Omental fat pad (tissue), 4 donors: ENCODE results near the gene SMG6. TPM values are rescaled to one million over a fixed set of nuclear protein-coding genes. Genes with fewer than 3 reads are reported as not detected.

Experiments used
- ATAC-seq: fragments of 150-250 bp; one replicate; pipeline ENCODE4 v1.9.1; 2016; ENCODE audit warnings: mild to moderate bottlenecking, moderate library complexity; ENCODE audit not compliant: low FRiP score
- DNase-seq: peaks from one replicate; pipeline ENCODE4 v3.0.0-alpha.2; 2019; ENCODE audit warnings: low spot score
- total RNA-seq, 4 donors: library from RNA; depleted of rRNA; stranded (reverse); fragments of >200 nt; gene quantifications; one replicate each; pipeline ENCODE4 v1.1.0, GENCODE V29; 2016
- TF ChIP-seq, protein P1 (sequence below), 3 donors: fragments of 450-650 bp; IDR thresholded peaks; one replicate each; pipeline ENCODE4 v1.5.1; 2016 to 2017; ENCODE audit warnings: antibody characterized with exemption in 3 of 3, mild to moderate bottlenecking in 3 of 3, moderate library complexity in 2 of 3

The SMG6 gene
- total RNA-seq, 4 donors from 2014 or later: 19.1 to 36.1 (median 25.1) TPM

- TF ChIP-seq, protein P1, sequence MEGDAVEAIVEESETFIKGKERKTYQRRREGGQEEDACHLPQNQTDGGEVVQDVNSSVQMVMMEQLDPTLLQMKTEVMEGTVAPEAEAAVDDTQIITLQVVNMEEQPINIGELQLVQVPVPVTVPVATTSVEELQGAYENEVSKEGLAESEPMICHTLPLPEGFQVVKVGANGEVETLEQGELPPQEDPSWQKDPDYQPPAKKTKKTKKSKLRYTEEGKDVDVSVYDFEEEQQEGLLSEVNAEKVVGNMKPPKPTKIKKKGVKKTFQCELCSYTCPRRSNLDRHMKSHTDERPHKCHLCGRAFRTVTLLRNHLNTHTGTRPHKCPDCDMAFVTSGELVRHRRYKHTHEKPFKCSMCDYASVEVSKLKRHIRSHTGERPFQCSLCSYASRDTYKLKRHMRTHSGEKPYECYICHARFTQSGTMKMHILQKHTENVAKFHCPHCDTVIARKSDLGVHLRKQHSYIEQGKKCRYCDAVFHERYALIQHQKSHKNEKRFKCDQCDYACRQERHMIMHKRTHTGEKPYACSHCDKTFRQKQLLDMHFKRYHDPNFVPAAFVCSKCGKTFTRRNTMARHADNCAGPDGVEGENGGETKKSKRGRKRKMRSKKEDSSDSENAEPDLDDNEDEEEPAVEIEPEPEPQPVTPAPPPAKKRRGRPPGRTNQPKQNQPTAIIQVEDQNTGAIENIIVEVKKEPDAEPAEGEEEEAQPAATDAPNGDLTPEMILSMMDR (IDR thresholded peaks at IDR 0.05): no peak
- ATAC-seq (peak; percentile 71), DNase-seq (no peak)
These were observed 63.6 kb downstream of the SMG6 start for GRCh38 chr17:2239882-2240430.

GRCh38 chr17:2239170-2239551, 64.4 kb downstream of the SMG6 start:
- ATAC-seq (no peak), DNase-seq (no peak)
- TF ChIP-seq, protein P1 (IDR thresholded peaks at IDR 0.05): no peak

DNA sequence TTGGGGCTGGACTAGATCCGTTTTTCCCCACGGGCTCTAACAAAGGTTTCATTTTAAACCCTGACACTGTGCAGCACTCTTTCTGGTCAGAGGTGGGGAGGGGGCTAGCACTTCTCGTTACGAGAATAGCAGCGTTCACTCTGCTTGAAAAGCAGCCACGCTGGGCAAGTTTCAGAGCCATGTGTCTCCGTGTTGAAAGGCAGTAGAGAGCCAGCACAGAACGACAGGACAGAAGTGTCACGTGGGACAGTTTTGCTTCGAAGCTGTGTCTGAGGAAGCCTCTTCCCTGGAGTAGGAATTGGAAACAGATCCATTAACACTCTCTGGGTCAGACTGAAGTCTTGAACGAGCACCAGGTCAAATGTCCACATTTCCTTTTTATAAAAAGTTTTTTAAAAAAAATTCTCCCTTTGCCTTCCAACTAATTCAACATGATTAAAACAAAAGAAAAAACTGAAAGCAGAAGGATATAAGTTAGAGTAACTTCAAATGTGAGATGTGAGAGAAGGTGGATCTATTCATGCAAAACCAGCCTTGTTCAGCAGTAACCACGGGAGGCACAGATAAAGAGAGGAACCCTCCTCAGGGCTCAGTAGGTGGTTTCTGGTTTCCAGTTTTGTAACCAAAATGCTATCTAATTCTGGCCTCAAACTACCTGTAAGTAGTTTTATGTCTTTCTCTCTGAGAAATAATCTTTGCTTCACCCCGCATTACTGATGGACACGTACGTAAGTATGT, 65.0 kb downstream of the SMG6 start:
- ATAC-seq (no peak), DNase-seq (no peak)
- TF ChIP-seq, protein P1 (IDR thresholded peaks at IDR 0.05): no peak

DNA sequence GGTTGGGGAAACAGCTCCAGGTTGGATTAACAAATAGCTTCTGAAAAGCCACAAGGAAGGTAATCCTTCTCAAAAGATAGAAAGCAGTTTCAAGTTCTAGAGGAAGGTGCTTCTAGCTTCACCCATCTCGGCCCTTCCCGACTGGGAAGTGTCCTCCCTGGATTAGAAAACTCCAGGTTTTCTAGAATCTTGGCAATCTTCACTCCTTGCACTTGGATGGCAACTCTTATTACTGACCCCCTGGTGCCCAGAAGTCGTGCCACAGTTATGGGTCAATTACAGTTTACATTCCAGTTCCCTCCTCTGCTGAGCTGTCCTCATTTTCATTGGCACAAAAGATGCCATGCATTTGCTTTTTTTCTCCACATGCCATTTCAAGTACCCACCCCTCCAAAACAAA, 65.6 kb downstream of the SMG6 start:
- TF ChIP-seq, protein P1 (IDR thresholded peaks at IDR 0.05): no peak
- DNase-seq (no peak), ATAC-seq (no peak)

DNA sequence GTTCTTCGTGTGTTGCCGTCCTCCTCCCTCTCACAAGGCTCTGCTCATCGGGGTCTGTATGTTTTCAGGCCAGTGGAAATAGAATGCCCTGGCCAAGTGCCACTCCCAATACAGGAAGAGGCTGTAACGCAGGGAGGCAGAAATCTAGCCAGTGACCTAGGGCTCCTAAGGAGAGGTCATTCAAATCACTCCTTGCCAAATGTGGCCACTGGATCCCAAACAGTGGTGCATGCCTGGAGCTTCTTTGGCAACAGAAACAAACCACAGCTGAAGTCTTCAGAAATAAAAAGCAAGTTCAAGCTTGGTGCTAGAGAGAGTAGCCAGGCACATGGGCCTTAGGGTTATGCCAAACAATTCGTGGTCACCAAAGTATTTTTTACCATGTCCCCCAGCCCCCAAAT, 66.1 kb downstream of the SMG6 start:
- ATAC-seq: peak; percentile 3
- no peak for DNase-seq
- TF ChIP-seq, protein P1 (IDR thresholded peaks at IDR 0.05): no peak

DNA sequence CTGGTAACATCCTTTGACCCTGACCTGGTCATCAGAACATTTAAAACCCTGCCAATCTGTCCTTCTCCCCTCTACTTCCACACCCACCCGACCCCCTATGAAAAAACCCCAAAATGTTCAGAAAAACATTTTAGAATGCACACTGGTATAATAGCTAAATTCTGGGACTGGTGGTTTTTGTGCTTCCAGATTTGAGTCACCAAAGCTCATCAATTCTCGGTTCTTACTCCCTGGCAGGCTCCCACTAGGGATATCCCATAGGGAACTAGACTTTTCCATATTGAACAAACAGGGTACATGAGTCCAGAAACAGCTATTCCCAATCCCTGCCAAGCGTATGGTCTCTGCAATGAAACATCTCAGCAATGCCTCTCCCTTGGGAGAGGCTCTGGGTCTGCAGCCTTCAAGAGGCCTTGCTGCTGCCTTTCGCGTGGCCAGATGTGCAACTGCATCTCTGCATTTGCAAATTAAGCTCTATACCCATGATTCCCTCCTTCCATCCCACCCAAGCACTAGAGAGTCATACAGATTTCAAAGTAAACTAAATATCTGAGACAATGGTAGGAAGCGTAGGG, 67.7 kb downstream of the SMG6 start:
- no peak for DNase-seq
- TF ChIP-seq, protein P1 (IDR thresholded peaks at IDR 0.05): no peak
- no peak for ATAC-seq

GRCh38 chr17:2235265-2235664, 68.3 kb downstream of the SMG6 start:
- TF ChIP-seq, protein P1 (IDR thresholded peaks at IDR 0.05): no peak
- ATAC-seq: no peak
- no peak for DNase-seq
